Mesendoderm (in vitro differentiated cells): ENCODE data around the gene OR6C70.
"Not testable (repeated sequence)": the region's sequence is repeated elsewhere in the genome, so short reads cannot be mapped to it uniquely, and the experiment has no call there.

Experiments
- DNase-seq: peaks from one replicate; pipeline ENCODE4 v3.0.0; 2013
- H2AK5ac ChIP-seq: 2 replicates; pipeline ENCODE4 v1.6.1; 2013; ENCODE audit warnings: low read length, inconsistent platforms
- H2BK120ac ChIP-seq: 2 replicates; pipeline ENCODE4 v1.6.1; 2013; ENCODE audit warnings: low read depth, mild to moderate bottlenecking, low read length, moderate library complexity, mixed read lengths
- H2BK15ac ChIP-seq: replicated peaks from 2 replicates; pipeline ENCODE4 v1.6.1; 2013; ENCODE audit warnings: low read depth, mild to moderate bottlenecking, moderate library complexity
- H2BK5ac ChIP-seq: 2 replicates; pipeline ENCODE4 v1.6.1; 2013; ENCODE audit warnings: low read length, inconsistent platforms
- H3K18ac ChIP-seq: 2 replicates; pipeline ENCODE4 v1.6.1; 2013; ENCODE audit warnings: mild to moderate bottlenecking, low read length, mixed read lengths
- H3K23ac ChIP-seq: one replicate; pipeline ENCODE4 v1.6.1; 2013; ENCODE audit warnings: low read length
- H3K27ac ChIP-seq: 2 replicates; pipeline ENCODE4 v1.5.1; 2013; ENCODE audit warnings: low read depth, mild to moderate bottlenecking, inconsistent platforms, low read length, moderate library complexity
- H3K27me3 ChIP-seq: 2 replicates; pipeline ENCODE4 v1.6.1; 2013; ENCODE audit warnings: low read length, control low read depth, mild to moderate bottlenecking, inconsistent platforms; ENCODE audit not compliant: insufficient read depth, poor library complexity
- H3K36me3 ChIP-seq: 2 replicates; pipeline ENCODE4 v1.6.1; 2013; ENCODE audit warnings: low read length, inconsistent platforms; ENCODE audit not compliant: control insufficient read depth, insufficient read depth
- H3K4ac ChIP-seq: one replicate; pipeline ENCODE4 v1.6.1; 2013; ENCODE audit warnings: low read depth, mild to moderate bottlenecking, low read length, moderate library complexity
- H3K4me1 ChIP-seq: 2 replicates; pipeline ENCODE4 v1.6.1; 2013; ENCODE audit warnings: low read depth, low read length, inconsistent platforms; ENCODE audit not compliant: control insufficient read depth
- H3K4me2 ChIP-seq: 2 replicates; pipeline ENCODE4 v1.6.1; 2013; ENCODE audit warnings: low read length
- H3K4me3 ChIP-seq: 2 replicates; pipeline ENCODE4 v1.5.1; 2013; ENCODE audit warnings: mild to moderate bottlenecking, low read length
- H3K56ac ChIP-seq: one replicate; pipeline ENCODE4 v1.6.1; 2013; ENCODE audit warnings: low read length
- H3K79me1 ChIP-seq: 2 replicates; pipeline ENCODE4 v1.6.1; 2013; ENCODE audit warnings: low read length, inconsistent platforms
- H3K79me2 ChIP-seq: 2 replicates; pipeline ENCODE4 v1.6.1; 2013; ENCODE audit warnings: mild to moderate bottlenecking, low read length; ENCODE audit not compliant: control insufficient read depth, insufficient read depth
- H3K9ac ChIP-seq: 2 replicates; pipeline ENCODE4 v1.6.1; 2013; ENCODE audit warnings: low read length, inconsistent platforms
- H4K5ac ChIP-seq: one replicate; pipeline ENCODE4 v1.6.1; 2013; ENCODE audit warnings: low read length
- H4K8ac ChIP-seq: one replicate; pipeline ENCODE4 v1.6.1; 2013; ENCODE audit warnings: low read depth, mild to moderate bottlenecking, control low read depth, low read length, moderate library complexity
- WGBS: extraction: QIAGEN DNeasy Blood & Tissue Kit; methylation state at CpG from one replicate; pipeline ENCODE4 v1.1.7; 2013; ENCODE audit warnings: low lambda C conversion rate, missing lambda C conversion rate; ENCODE audit not compliant: insufficient coverage; ENCODE audit errors: extremely low coverage; 5-methylcytosine and 5-hydroxymethylcytosine counted together

Gene OR6C70

DNA sequence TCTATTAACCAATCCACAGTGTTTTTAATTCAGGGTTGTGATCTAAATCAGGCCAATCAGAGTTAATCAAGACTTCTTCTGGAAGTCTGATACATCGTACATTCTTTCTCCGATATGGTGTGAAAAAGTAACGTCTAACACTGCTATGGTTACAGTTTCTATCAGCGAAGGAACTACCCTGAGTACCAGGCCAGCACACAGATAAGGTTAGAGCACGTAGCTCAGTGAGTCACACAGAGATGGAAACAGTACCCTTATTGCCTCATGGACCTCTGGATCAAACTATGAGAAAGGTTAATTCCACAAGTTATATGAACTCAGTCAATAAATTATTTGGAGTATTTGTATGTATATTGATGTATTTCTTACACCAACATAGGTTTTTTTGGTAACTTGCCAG is 25.6 kb upstream of the OR6C70 start:
- Histone ChIP-seq H3K4me3 (no peak overlapping the region), H2BK15ac (no peak overlapping the region), H3K79me1 (no peaks in the 10 kb centered on the region), H4K8ac (no peak overlapping the region), H4K5ac (no peak overlapping the region), H3K27ac (no peak overlapping the region), H3K36me3 (no peaks in the 10 kb centered on the region), H3K79me2 (no peaks in the 10 kb centered on the region), H2AK5ac (no peak overlapping the region), H3K27me3 (no peaks in the 10 kb centered on the region), H3K4me1 (no peaks in the 10 kb centered on the region), H3K9ac (no peak overlapping the region), H3K4me2 (no peak overlapping the region), H3K56ac (no peak overlapping the region), H3K18ac (no peak overlapping the region), H2BK120ac (no peak overlapping the region), H2BK5ac (no peak overlapping the region), H3K23ac (no peak overlapping the region), H3K4ac (no peak overlapping the region)
- WGBS = no CpG with 5 or more reads among the region's 5 CpGs
- no peak for DNase-seq

DNA sequence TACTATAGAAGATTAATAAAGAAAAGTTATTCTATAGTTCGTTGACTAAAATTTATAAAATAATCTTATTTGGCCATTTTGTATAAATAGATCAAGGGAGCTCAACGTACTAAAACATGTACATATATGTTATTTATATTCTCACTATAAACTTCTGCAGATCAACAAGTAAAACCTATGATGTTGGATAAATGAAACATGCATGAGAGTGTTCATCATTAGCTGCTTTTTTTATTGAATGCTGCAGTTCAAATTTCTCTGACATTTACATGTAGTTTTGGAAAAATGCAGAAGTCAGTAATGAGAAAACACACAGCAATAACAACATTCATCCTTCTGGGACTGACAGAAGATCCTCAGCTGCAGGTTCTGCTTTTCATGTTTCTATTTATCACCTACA is 22.1 kb upstream of the OR6C70 start, which contains the start of gene OR6C68:
TSS of gene OR6C68 (plus strand) at position 301 of the 400 bp plus-strand sequence. CDS start at position 301, 0 bp downstream.
- H2BK120ac ChIP-seq = no peak within 1 kb of the TSS
- no peak within 1 kb of the TSS for H2AK5ac ChIP-seq
- no peaks in the 10 kb centered on the region for H3K4me1 ChIP-seq
- H3K27ac ChIP-seq = no peak within 1 kb of the TSS
- H3K9ac ChIP-seq = no peak within 1 kb of the TSS
- H3K56ac ChIP-seq = no peak within 1 kb of the TSS
- H3K27me3 ChIP-seq = no peaks in the 10 kb centered on the region
- no peak within 1 kb of the TSS for H3K23ac ChIP-seq
- H3K79me2 ChIP-seq = no peaks in the 10 kb centered on the region
- H3K4ac ChIP-seq = no peak within 1 kb of the TSS
- H3K4me2 ChIP-seq = no peak within 1 kb of the TSS
- no peak within 1 kb of the TSS for H3K4me3 ChIP-seq
- no peaks in the 10 kb centered on the region for H3K36me3 ChIP-seq
- no peak within 1 kb of the TSS for H2BK5ac ChIP-seq
- no peak within 1 kb of the TSS for H4K8ac ChIP-seq
- DNase-seq = no peak
- no peak within 1 kb of the TSS for H2BK15ac ChIP-seq
- WGBS = no CpG with 5 or more reads among the region's 2 CpGs
- no peak within 1 kb of the TSS for H4K5ac ChIP-seq
- no peak within 1 kb of the TSS for H3K18ac ChIP-seq
- H3K79me1 ChIP-seq = no peaks in the 10 kb centered on the region

DNA sequence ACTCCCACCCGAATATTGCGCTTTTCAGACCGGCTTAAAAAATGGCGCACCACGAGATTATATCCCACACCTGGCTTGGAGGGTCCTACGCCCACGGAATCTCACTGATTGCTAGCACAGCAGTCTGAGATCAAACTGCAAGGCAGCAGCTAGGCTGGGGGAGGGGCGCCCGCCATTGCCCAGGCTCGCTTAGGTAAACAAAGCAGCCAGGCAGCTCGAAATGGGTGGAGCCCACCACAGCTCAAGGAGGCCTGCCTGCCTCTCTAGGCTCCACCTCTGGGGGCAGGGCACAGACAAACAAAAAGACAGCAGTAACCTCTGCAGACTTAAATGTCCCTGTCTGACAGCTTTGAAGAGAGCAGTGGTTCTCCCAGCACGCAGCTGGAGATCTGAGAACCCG is 14.3 kb upstream of the OR6C70 start:
- DNase-seq, H4K5ac ChIP-seq, H3K4me2 ChIP-seq, H3K27ac ChIP-seq, H2AK5ac ChIP-seq, H3K18ac ChIP-seq, H3K56ac ChIP-seq, H2BK15ac ChIP-seq, H3K4ac ChIP-seq, H3K79me2 ChIP-seq, H3K36me3 ChIP-seq, H4K8ac ChIP-seq, H3K23ac ChIP-seq, H2BK5ac ChIP-seq, H3K79me1 ChIP-seq, H3K4me3 ChIP-seq, H3K4me1 ChIP-seq, H3K27me3 ChIP-seq, H3K9ac ChIP-seq, H2BK120ac ChIP-seq: not testable (repeated sequence)
- WGBS = no CpG with 5 or more reads among the region's 13 CpGs

DNA sequence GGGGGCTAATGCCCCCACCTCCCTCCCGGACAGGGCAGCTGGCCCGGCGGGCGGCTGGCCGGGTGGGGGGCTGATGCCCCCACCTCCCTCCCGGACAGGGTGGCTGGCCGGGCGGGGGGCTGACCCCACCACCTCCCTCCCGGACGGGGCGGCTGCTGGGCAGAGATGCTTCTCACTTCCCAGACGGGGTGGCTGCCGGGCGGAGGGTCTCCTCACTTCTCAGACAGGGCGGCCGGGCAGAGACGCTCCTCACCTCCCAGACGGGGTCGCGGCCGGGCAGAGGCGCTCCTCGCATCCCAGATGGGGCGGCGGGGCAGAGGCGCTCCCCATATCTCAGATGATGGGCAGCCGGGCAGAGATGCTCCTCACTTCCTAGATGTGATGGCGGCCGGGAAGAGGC is 9.2 kb upstream of the OR6C70 start:
- not testable (repeated sequence) for H2BK5ac ChIP-seq, H3K79me1 ChIP-seq, DNase-seq, H3K4me1 ChIP-seq, H3K23ac ChIP-seq, H3K36me3 ChIP-seq, H3K4me2 ChIP-seq, H3K56ac ChIP-seq, H2BK120ac ChIP-seq, H3K79me2 ChIP-seq, H4K8ac ChIP-seq, H3K18ac ChIP-seq, H3K27me3 ChIP-seq, H3K27ac ChIP-seq, H3K4ac ChIP-seq, H2AK5ac ChIP-seq, H3K9ac ChIP-seq, H2BK15ac ChIP-seq, H4K5ac ChIP-seq, H3K4me3 ChIP-seq
- no CpG with 5 or more reads among the region's 29 CpGs for WGBS

DNA sequence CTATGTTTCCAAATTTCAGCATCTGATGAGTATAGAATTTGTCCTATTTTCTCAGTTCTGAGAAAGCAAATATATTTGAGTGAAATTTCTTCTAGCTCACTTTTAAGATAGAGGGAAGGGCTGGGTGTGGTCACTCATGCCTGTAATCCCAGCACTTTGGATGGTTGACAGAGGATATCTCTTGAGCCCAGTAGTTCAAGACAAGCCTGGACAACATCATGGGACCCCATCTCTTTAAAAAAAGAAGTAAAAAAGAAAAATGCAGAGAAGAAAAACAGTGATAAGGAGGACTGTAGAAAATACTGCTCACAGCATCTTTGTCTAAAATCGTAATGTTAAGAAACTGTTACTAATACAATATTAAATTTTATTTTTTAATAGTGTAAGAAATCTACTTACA is 2.3 kb upstream of the OR6C70 start:
- Histone ChIP-seq H3K79me2 (no peaks in the 10 kb centered on the region), H2AK5ac (no peak overlapping the region), H4K8ac (no peak overlapping the region), H3K27me3 (no peaks in the 10 kb centered on the region), H3K56ac (no peak overlapping the region), H3K9ac (no peak overlapping the region), H2BK120ac (no peak overlapping the region), H3K79me1 (no peaks in the 10 kb centered on the region), H3K36me3 (no peaks in the 10 kb centered on the region), H4K5ac (no peak overlapping the region), H3K4me3 (no peak overlapping the region), H2BK5ac (no peak overlapping the region), H2BK15ac (no peak overlapping the region), H3K27ac (no peak overlapping the region), H3K23ac (no peak overlapping the region), H3K4ac (no peak overlapping the region), H3K18ac (no peak overlapping the region), H3K4me1 (peaks cover 2% of the 10 kb centered on the region), H3K4me2 (no peak overlapping the region)
- DNase-seq = no peak
- WGBS = no CpG with 5 or more reads among the region's 1 CpG

DNA sequence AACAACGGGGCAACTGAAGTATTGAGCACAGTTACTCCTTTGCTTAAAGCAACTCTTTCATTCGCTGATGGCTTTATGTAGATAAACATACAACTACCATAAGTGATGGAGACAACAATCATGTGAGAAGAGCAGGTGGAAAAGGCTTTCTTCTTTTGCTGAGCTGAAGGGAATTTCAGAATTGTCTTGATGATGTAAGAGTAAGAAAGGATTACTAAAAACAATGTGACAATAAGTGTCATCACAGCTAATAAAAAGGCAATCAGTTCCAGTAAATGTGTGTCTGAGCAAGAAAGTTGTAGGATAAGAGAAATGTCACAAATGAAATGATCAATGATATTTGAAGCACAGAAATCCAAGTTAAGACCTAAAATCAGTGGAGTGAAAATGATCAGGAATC is 647 bp downstream of the OR6C70 start:
- Histone ChIP-seq H3K4me1 (peaks cover 2% of the 10 kb centered on the region), H3K27me3 (no peaks in the 10 kb centered on the region), H2BK120ac (no peak overlapping the region), H3K27ac (no peak overlapping the region), H2BK15ac (no peak overlapping the region), H3K23ac (no peak overlapping the region), H2BK5ac (no peak overlapping the region), H3K4me3 (no peak overlapping the region), H3K9ac (no peak overlapping the region), H3K56ac (no peak overlapping the region), H3K79me2 (no peaks in the 10 kb centered on the region), H4K8ac (no peak overlapping the region), H3K4ac (no peak overlapping the region), H4K5ac (no peak overlapping the region), H3K36me3 (no peaks in the 10 kb centered on the region), H3K18ac (no peak overlapping the region), H3K79me1 (no peaks in the 10 kb centered on the region), H2AK5ac (no peak overlapping the region), H3K4me2 (no peak overlapping the region)
- no peak for DNase-seq
- WGBS = no CpG with 5 or more reads among the region's 2 CpGs
